ENCODE data around the gene CD2BP2. TPM values are rescaled to one million over a fixed set of nuclear protein-coding genes. Genes with fewer than 3 reads are reported as not detected.
A peak's percentile ranks its signal among the peaks of the same experiment; 100 is the strongest.

Gene CD2BP2
- total and polyA plus RNA-seq, 2 experiments from 2014 or later: 41.0 to 45.1 TPM

DNA sequence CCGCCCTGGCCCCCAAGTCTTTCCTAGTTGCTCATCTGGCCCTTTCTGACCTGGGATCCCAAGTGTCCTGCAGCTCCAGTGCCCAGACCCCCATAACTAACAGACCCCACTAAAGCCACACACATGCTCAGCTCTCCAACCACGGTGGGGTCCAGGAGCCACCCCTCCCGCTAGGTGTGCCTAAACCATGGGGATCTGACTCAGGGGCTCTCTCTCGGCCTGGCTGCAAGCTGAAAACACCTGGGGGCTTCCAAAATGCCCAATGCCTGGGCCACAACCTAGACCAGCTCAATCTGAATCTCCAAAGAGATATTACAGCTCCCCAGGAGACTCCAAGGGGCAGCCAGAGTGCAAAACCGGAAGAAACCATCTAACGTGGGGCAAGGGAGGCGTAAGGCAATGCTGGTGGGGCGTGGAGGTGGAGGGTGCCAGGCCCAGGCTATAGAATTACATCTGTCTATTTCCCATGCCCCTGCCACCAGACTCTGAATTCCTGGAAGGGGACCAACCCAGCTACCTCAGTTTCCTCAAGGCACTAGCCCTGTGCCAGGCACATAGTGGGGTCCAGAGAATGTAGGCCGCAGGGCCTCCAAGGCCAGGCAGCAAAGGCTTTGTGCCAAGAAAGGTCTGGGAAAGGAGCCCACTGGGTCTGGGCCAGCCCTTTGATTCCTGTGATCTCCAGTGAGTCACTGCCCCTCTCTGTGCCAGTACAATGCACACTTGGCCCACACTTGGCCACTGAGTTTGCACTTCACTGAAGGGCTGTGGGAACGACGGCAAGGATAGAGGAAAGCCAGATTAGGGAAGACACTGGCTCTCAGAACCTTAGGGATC lies 3.3 kb downstream of the CD2BP2 start:
- WGBS (ENCODE audit: low lambda C conversion rate, missing lambda C conversion rate): 93% methylated on average over 11 of the region's 11 CpGs
- Histone ChIP-seq H3K4me1 (ENCODE audit: insufficient read depth) (peaks cover 17% of the 10 kb centered on the region), H3K27me3 (no peaks in the 10 kb centered on the region), H4K20me1 (ENCODE audit: insufficient read depth, poor library complexity, severe bottlenecking) (no peaks in the 10 kb centered on the region), H3K4me3 (no peak overlapping the region), H3K9me2 (replicated peaks; ENCODE audit: insufficient read depth) (no peaks in the 10 kb centered on the region), H3K9me3 (ENCODE audit: low read depth) (no peaks in the 10 kb centered on the region), H2AFZ (no peak overlapping the region), H3K27ac (no peak overlapping the region), H3K36me3 (replicated peaks; ENCODE audit: insufficient read depth, low read depth) (no peaks in the 10 kb centered on the region), H3K4me2 (no peak overlapping the region), H3K79me2 (peaks cover 21% of the 10 kb centered on the region)
- TF ChIP-seq EZH2 (IDR thresholded peaks at IDR 0.05; ENCODE audit: borderline replicate concordance): no peak
- no peak for TF ChIP-seq CTCF (IDR thresholded peaks at IDR 0.05; ENCODE audit: poor library complexity)
- DNase-seq (ENCODE audit: low spot score): no peak

GRCh38 chr16:30351001-30351441 lies 4.1 kb downstream of the CD2BP2 start:
- no peaks in the 10 kb centered on the region for H3K9me2 ChIP-seq (replicated peaks; ENCODE audit: insufficient read depth)
- H3K4me3 ChIP-seq: no peak overlapping the region
- H4K20me1 ChIP-seq (ENCODE audit: insufficient read depth, poor library complexity, severe bottlenecking): no peaks in the 10 kb centered on the region
- H2AFZ ChIP-seq: no peak overlapping the region
- 96% methylated on average over 15 of the region's 15 CpGs for WGBS (ENCODE audit: low lambda C conversion rate, missing lambda C conversion rate)
- no peak overlapping the region for H3K27ac ChIP-seq
- no peaks in the 10 kb centered on the region for H3K36me3 ChIP-seq (replicated peaks; ENCODE audit: insufficient read depth, low read depth)
- H3K4me1 ChIP-seq (ENCODE audit: insufficient read depth): peaks cover 13% of the 10 kb centered on the region
- TF ChIP-seq EZH2phosphoT487 (IDR thresholded peaks at IDR 0.05; ENCODE audit: low read depth, severe bottlenecking, unreplicated experiment) (no peak), EZH2 (IDR thresholded peaks at IDR 0.05; ENCODE audit: borderline replicate concordance) (no peak), CTCF (IDR thresholded peaks at IDR 0.05; ENCODE audit: poor library complexity) (no peak)
- no peaks in the 10 kb centered on the region for H3K27me3 ChIP-seq
- no peak for DNase-seq (ENCODE audit: low spot score)
- no peaks in the 10 kb centered on the region for H3K9me3 ChIP-seq (ENCODE audit: low read depth)
- H3K4me2 ChIP-seq: no peak overlapping the region
- peaks cover 21% of the 10 kb centered on the region for H3K79me2 ChIP-seq

DNA sequence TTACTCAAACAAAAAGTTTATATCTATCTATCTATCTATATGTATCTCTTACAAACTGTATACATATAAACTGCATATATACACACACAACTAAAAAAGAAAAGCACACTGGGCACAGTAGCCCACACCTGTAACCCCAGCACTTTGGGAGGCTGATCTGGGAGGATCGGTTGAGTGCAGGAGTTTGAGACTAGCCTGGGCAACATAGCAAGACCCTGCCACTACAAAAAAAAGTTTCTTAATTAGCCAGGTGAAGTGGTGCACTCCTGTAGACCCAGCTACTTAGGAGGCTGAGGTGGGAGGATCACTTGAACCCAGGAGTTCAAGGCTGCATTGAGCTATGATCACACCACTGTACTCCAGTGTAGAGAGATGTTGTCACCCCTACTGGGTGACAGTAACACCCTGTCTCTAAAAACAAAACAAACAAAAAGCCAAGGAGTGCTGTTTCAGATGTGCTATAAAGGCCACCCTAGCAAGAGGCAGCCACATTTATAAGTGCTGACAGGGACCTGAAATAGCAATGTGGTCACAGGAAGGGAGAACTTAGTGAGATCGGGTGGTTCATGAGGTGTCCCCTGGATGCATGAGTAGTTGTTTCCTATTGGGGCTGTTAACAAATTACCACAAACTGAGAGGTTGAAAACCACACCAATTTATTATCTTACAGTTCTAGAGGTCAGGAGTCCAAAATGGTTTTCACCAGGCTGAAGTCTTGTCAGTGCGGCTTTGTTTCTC lies 4.8 kb downstream of the CD2BP2 start:
- no peak for DNase-seq (ENCODE audit: low spot score)
- whole genome bisulfite sequencing (ENCODE audit: low lambda C conversion rate, missing lambda C conversion rate): 93% methylated on average over 3 of the region's 3 CpGs

More for the DNA sequence above, 4.8 kb downstream of the CD2BP2 start:
- TF ChIP-seq EZH2phosphoT487 (IDR thresholded peaks at IDR 0.05; ENCODE audit: low read depth, severe bottlenecking, unreplicated experiment): no peak
- no peak for TF ChIP-seq CTCF (IDR thresholded peaks at IDR 0.05; ENCODE audit: poor library complexity)
- TF ChIP-seq EZH2 (IDR thresholded peaks at IDR 0.05; ENCODE audit: borderline replicate concordance): no peak
- peaks cover 10% of the 10 kb centered on the region for H3K4me1 ChIP-seq (ENCODE audit: insufficient read depth)
- peak overlapping the region; percentile 40 for H3K27ac ChIP-seq
- no peaks in the 10 kb centered on the region for H3K9me3 ChIP-seq (ENCODE audit: low read depth)
- H3K4me2 ChIP-seq: no peak overlapping the region
- no peaks in the 10 kb centered on the region for H3K27me3 ChIP-seq
- H3K79me2 ChIP-seq: peaks cover 21% of the 10 kb centered on the region
- no peak overlapping the region for H3K4me3 ChIP-seq
- no peaks in the 10 kb centered on the region for H4K20me1 ChIP-seq (ENCODE audit: insufficient read depth, poor library complexity, severe bottlenecking)
- no peaks in the 10 kb centered on the region for H3K9me2 ChIP-seq (replicated peaks; ENCODE audit: insufficient read depth)
- no peak overlapping the region for H2AFZ ChIP-seq
- H3K36me3 ChIP-seq (replicated peaks; ENCODE audit: insufficient read depth, low read depth): no peaks in the 10 kb centered on the region
